Lower leg skin (tissue), 4 donors: ENCODE results near the gene ZNF823. TPM values are rescaled to one million over a fixed set of nuclear protein-coding genes. Genes with fewer than 3 reads are reported as not detected.
"Not testable (repeated sequence)": the region's sequence is repeated elsewhere in the genome, so short reads cannot be mapped to it uniquely, and the experiment has no call there.

Experiments
- DNase-seq, 2 donors: peaks; one replicate each; pipeline ENCODE4 v3.0.0-alpha.2; 2019; ENCODE audit warnings: low spot score in 2 of 2
- H3K4me3 ChIP-seq: fragments of 200-600 bp; sonication (generic); 2 replicates; pipeline ENCODE4 v1.5.1; 2017; ENCODE audit warnings: mild to moderate bottlenecking, low read depth; ENCODE audit not compliant: poor library complexity, severe bottlenecking
- POLR2A ChIP-seq, 2 donors: fragments of 450-650 bp; IDR thresholded peaks; one replicate each; pipeline ENCODE4 v1.6.1; 2016 to 2017; ENCODE audit warnings: antibody characterized with exemption in 2 of 2, mild to moderate bottlenecking in 1 of 2, moderate library complexity in 1 of 2
- WGBS, 2 donors: methylation state at CpG; one replicate each; pipeline ENCODE4 v1.1.5; 2018; 5-methylcytosine and 5-hydroxymethylcytosine counted together
- intact Hi-C: fragments of 100-400 bp; cut with DNase I; formaldehyde crosslinking; loops from one replicate; pipeline ENCODE4 v1.15.0; 2023; ENCODE audit warnings: low total_unique reads
- total RNA-seq, 4 donors: library from RNA; depleted of rRNA; stranded (reverse); fragments of >200 nt; gene quantifications; one replicate each; pipeline ENCODE4 v1.1.0, GENCODE V29; 2016
- TF ChIP-seq, protein P1 (sequence below), 3 donors: fragments of 450-650 bp; IDR thresholded peaks; one replicate each; pipeline ENCODE4 v1.5.1; 2016; ENCODE audit warnings: antibody characterized with exemption in 3 of 3, mild to moderate bottlenecking in 3 of 3, moderate library complexity in 2 of 3

The ZNF823 gene
- total RNA-seq, 4 donors from 2014 or later, result 5.5 to 8.4 (median 6.5) TPM

DNA sequence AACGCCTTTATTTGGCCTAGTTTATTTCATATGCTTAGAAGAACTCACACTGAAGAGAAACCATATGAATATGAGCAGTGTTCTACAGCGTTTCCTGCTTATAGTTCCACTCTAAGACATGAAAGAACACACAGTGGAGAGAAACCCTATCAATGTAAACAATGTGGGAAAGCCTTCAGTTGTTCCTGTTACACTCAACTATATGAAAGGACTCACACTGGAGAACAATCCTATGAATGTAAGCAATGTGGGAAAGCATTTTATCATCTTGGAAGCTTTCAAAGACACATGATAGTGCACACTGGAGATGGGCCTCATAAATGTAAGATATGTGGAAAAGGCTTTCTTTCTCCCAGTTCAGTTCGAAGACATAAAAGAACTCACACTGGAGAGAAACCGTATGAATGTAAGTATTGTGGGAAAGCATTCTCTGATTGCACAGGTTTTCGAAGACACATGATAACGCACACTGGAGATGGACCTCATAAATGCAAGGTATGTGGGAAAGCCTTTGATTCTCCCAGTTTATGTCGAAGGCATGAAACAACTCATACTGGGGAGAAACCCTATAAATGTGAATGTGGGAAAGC, 41.8 kb upstream of the ZNF823 start:
- TF ChIP-seq, protein P1, sequence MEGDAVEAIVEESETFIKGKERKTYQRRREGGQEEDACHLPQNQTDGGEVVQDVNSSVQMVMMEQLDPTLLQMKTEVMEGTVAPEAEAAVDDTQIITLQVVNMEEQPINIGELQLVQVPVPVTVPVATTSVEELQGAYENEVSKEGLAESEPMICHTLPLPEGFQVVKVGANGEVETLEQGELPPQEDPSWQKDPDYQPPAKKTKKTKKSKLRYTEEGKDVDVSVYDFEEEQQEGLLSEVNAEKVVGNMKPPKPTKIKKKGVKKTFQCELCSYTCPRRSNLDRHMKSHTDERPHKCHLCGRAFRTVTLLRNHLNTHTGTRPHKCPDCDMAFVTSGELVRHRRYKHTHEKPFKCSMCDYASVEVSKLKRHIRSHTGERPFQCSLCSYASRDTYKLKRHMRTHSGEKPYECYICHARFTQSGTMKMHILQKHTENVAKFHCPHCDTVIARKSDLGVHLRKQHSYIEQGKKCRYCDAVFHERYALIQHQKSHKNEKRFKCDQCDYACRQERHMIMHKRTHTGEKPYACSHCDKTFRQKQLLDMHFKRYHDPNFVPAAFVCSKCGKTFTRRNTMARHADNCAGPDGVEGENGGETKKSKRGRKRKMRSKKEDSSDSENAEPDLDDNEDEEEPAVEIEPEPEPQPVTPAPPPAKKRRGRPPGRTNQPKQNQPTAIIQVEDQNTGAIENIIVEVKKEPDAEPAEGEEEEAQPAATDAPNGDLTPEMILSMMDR (IDR thresholded peaks at IDR 0.05), result no peak
- no peak for TF ChIP-seq POLR2A (IDR thresholded peaks at IDR 0.05)
- no peak for DNase-seq
- 95 to 98% methylated on average over 7 of the region's 7 CpGs for WGBS, 2 donors
- H3K4me3 ChIP-seq, result no peak overlapping the region
- intact Hi-C loops, result no loop called here

DNA sequence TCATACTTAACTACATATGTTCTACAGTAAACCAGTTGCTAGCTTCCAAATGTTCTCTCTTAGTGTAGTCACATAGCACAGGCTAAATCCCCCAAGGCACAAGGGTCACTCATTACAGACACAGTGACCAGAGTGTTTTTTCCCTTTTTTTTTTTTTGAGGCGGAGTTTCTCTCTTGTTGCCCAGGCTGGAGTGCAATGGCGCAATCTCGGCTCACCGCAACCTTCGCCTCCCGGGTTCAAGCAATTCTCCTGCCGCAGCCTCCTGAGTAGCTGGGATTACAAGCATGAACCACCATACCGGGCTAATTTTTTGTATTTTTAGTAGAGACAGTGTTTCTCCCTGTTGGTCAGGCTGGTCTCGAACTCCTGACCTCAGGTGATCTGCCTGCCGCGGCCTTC, 37.9 kb upstream of the ZNF823 start:
- 99% methylated on average over 11 of the region's 11 CpGs for WGBS, 2 donors
- DNase-seq, H3K4me3 ChIP-seq, intact Hi-C loops: not testable (repeated sequence)

DNA sequence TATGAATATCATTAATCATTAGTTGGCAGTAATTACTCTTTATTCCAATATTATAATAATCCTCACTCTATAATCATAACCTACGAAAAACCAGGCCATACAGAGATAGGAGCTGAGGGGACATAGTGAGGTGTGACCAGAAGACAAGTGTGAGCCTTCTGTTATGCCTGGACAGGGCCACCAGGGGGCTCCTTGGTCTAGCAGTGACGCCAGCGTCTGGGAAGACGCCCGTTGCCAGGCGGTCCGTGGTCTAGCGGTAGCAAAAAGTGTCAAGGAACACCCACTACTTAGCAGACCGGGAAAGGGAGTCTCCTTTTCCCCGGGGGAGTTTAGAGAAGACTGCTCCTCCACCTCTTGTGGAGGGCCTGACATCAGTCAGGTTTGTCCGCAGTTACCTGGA, 32.8 kb upstream of the ZNF823 start:
- H3K4me3 ChIP-seq, intact Hi-C loops, DNase-seq: not testable (repeated sequence)
- WGBS, 2 donors, result 79 to 90% methylated on average over 8 to 11 of the region's 11 CpGs

DNA sequence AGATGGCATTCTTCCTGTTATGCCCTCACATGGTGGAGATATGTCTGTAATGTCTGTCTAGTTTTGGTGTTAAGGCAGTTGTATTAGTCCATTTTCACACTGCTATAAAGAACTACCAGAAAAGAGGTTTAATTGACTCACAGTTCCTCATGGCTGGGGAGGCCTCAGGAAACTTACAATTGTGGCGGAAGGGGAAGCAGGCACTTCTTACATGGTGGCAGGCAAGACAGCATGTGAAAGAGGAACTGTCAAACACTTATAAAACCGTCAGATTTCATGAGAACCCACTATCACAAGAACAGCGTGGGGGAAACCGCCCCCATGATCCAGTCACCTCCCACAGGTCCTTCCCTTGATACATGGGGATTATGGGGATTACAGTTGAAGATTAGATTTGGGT, 31.2 kb upstream of the ZNF823 start:
- intact Hi-C loops, result no loop called here
- TF ChIP-seq, protein P1 (IDR thresholded peaks at IDR 0.05), result no peak
- TF ChIP-seq POLR2A (IDR thresholded peaks at IDR 0.05), result no peak
- 94 to 98% methylated on average over 4 of the region's 4 CpGs for WGBS, 2 donors
- DNase-seq, result no peak
- no peak overlapping the region for H3K4me3 ChIP-seq

DNA sequence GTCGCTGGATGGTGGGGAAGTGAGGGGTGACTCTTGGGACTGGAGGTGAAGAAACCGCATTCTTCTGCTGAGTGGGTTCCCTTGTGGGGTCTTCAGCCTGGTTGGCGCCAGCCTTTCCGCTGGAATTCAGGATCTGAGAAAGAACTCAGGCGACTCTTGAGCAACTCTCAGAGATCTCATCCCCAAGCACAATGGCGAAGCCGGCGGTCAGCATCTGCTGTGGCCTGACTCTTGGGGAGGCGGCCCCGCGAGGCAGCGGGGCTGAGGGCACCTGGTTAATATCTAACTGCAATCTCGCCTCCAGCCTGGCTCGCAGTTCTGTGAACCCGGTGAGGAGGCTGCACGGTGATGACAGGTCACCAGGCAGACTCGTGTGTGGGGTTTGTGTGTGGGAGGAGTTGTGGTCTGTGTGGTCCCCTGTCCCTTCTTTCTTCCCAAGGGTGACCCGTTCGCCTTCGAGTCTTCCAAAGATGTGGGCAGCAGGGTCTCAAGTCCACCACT, 28.9 kb upstream of the ZNF823 start:
- 2 to 3% methylated on average over 20 of the region's 20 CpGs for WGBS, 2 donors
- peak; percentile 18 to 89 for DNase-seq
- H3K4me3 ChIP-seq, result peak overlapping the region; percentile 68
- TF ChIP-seq POLR2A (IDR thresholded peaks at IDR 0.05), result no peak
- TF ChIP-seq, protein P1 (IDR thresholded peaks at IDR 0.05), result no peak
- intact Hi-C loops, result no loop called here

DNA sequence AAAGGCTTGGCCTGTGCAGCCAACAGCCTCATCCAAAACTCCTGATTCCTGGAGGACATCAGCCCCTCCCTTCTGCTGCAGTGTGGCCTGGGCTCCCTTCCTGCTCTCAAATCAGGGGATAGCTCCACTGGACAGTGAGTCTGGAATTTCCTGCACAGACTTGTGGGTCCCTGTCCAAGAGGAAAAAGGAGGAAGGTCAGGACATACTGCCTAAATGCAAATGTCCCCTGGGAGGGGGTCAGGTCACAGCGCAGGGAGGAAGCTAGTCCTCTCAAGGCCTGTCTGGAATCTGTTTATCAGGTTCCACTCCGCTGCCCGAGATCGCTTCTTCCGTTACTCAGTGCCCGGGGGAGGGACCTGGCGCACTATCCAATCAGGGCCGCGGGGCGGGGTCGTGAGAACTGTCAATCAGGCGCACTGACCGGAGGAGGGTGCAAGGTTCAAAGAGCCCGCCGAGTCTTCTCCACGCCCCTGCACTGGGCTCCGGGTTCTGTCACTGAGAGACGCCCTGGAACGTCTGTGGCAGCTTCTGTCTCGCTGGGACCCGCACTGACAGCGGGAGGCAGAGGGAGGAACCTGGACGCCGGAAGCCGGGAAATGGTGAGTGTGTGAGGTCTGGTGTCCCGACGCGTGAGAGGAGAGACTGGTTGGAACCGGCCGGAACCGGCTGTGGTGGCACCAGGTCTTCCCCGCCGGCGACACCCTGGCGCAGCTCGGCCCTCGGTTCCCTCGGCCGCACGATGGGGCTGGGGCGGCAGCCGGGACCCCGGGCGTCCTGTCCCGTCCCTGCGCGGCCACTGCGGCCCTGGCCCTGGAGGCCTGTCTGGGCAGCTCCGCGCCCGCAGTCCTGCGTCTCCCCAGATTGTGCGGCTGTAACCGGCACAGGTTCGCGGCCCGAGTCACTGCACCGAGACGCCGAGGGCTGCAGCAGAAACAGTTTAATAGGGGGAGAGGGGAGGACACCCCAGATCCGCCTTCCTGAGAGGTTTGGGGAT, 28.1 kb upstream of the ZNF823 start, which contains the start of gene ZNF441:
TSS of gene ZNF441 (plus strand) at position 404 of the 995 bp plus-strand sequence. CDS start at position 598, 194 bp downstream.
- 0 to 1% methylated on average over 51 to 52 of the region's 61 CpGs for WGBS, 2 donors
- no peak for TF ChIP-seq POLR2A (IDR thresholded peaks at IDR 0.05)
- TF ChIP-seq, protein P1 (IDR thresholded peaks at IDR 0.05), result no peak
- DNase-seq, result peak; percentile 98 to 100
- H3K4me3 ChIP-seq, result peak within 1 kb of the TSS; percentile 68
- intact Hi-C loops, result no loop called here
